Eye (tissue), 1 donor: ENCODE measurements around the gene ZNF724.

ENCODE experiments used
- DNase-seq: peaks from one replicate; pipeline ENCODE4 v3.0.0-alpha.2; 2015

ZNF724 gene

GRCh38 chr19:23222998-23223652 lies 27.1 kb downstream of the ZNF724 start:
- no peak for DNase-seq

DNA sequence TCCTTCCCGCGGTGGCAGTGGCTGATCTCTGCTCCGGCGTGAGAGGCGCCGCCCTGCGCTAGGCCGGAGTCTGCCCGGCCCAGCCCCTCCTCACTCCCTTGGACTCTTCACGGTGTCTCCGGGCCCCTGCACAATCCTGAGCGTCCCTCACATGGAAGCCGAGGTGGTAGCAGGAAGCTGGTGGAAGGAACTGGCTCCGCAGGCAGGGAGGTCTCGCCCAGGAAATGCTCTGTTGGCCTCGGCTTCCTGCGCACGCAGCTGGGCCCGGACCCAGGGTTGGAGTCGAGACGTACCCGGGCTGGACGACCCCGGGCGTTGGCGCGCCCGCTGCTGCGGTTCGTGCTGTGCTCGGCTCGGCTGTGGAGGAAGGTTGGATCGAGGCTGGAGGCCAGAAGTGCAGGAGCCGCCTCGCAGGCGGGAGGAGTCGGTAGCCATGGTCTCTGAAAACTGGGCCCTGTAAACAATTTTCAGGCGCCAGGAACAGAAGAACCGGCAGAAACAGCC lies 46.3 kb downstream of the ZNF724 start:
- DNase-seq = peak; percentile 8

DNA sequence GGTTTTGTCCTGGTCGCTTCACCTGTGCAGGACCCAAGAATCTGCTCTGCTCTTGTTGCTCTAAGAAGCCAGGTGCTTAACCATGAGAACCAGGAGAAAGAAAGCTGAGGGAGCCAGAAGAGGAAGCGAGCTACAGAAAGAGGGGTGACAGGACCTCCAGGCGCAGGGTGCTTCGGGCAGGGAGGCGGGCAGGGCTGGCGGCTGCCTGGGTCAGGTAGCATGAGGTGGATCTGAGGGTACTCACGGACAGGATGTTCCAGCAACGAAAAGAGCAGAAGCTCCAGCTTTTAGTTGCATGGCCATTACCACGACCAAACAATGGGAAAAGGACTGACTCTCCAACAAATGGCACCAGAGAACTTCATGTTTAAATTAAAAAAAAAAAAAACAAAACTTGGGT lies 59.9 kb downstream of the ZNF724 start:
- no peak for DNase-seq

GRCh38 chr19:23183251-23183650 lies 66.9 kb downstream of the ZNF724 start:
- DNase-seq = no peak
